ENCODE measurements around the gene LRRC74A.
A peak's percentile ranks its signal among the peaks of the same experiment; 100 is the strongest.
"Not testable (repeated sequence)": the region's sequence is repeated elsewhere in the genome, so short reads cannot be mapped to it uniquely, and the experiment has no call there.

LRRC74A gene

DNA sequence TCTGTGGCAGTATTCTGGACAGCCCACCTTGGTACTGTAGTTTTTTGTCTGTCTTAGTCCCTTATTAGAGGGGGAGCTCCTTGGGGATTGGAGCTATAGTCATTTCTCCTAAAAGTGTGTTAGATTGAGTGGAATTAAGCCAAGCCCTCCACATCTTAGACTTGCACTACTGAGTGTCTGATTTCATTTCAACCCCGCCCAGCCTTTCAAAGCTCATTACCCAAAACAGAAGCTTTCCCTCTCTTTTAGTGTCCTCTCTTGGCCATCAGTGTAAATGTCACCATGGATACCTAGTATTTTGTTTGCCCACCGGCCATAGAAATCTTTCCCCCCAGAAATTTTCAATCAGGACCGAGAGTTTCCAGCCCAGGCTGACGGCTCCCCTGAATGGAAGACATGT is 74.5 kb downstream of the LRRC74A start:
- no peak for DNase-seq

DNA sequence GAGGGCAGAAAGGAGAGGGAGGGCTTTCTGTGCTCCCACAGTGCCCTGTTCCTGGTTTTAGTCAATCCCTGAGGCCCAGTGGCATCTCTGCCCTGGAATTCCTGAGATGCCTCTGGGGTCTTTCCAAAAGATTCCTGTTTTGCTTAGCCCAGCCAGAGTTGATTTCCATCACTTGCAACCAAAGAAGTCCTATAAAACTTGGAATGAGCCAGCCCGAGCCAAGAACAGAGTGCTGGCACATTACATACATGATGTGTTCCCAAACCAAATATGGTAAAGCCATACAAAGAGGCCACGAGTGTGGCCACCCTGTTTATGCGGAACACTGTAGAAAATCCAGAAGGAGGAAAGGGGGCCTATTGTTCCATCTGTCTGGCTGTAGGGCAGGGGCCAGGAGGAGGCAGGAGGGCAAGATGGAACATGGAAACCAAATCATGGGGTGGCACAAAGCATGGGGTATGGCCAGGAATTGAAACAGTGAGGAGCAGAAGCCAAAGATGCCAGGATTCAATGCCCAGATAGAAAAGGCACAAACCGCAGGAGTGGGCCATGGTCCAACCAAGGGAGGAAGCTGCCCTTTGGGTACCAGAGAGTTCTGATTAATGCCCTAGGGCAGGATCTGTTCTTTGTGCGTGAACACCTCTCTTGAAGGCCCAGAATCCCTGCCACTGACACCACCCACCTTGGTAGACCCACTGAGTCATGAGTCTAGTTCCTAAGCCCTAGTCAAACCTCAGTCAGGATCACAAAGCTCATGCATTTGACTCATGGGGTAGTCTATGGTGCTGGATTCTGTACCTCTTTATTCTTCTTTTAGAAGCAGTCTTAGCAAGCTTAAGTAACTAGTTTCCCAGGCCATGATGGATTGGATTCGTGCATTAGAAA is 75.2 kb downstream of the LRRC74A start:
- DNase-seq = no peak

DNA sequence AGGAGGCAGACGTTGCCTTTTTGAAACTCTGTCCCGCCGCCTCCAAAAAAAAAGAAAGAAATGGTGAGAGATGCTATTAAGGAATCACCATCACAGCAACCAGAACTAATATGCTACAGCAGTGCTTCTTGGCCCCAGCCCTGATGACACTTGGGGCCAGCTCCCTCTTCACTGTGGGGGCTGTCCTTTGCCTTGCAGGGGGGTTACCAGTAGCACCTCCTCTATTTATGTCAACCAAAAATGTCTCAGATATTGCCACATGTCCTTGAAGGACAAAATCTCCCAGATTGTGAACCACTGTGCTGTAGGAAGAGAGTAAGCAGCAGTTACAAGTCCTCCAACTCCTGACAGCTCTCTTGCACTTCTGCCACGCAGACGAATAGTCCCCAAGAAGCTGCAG is 76.4 kb downstream of the LRRC74A start:
- DNase-seq = no peak

- no peak for DNase-seq
These were observed 78.0 kb downstream of the LRRC74A start for GRCh38 chr14:76904100-76904739.

DNA sequence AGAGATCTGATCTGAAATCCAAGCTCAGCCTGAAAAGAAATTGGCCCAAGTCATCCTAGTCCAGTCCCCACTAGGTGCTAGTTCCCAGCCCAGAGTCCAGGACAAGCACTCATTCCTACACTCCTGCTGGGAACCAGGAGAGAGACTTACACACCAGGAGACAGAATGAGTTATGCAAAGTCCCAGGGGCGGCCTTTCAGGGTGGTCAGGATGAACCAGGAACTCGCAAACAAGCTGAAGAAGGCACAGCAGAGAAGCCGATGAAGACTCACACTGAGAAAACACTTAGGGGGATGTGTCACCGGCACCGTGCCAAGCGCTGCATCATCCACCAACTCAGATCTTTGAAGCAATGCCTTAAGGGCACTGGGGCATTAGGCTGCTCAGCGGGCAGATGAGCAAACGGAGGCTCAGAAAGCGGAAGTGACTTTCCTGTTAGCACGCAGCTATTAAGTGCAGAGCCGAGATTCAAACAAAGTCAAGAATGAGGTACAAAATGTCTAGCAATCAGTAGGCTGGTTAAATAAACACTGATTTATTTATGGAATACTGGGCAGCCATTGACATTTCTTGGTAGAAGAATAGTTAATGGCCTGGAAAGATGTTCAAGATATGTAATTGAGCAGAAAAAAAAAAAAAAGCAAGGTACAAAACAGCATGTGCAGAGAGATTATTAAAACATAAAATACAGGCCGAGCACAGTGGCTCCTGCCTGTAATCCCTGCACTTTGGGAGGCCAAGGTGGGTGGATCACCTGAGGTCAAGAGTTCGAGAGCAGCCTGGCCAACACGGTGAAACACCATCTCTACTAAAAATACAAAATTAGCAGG is 78.7 kb downstream of the LRRC74A start:
- peak; percentile 85 for DNase-seq

- no peak for DNase-seq
These were observed 82.6 kb downstream of the LRRC74A start for GRCh38 chr14:76908834-76909233.

DNA sequence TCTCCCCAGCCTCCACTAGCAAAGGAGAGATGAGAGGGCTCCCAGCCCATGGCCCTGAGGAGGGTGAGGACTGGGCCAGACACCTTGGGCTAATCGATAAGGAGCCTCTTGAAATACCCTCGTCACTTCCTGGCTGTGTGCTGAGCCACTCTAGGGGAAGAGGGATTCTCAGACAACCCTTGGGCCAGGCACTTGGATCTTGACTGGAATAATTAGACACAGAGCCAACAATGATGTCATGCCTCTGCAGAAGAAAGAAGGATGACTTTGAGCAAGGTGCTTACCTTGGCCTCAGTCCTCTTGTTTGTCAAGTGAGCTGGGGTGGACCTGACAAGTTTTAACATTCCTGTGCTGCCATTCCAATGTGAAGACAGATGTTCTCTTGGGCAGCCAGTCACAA is 83.1 kb downstream of the LRRC74A start:
- no peak for DNase-seq

- no peak for DNase-seq
These were observed 84.2 kb downstream of the LRRC74A start for GRCh38 chr14:76910371-76910890.

DNA sequence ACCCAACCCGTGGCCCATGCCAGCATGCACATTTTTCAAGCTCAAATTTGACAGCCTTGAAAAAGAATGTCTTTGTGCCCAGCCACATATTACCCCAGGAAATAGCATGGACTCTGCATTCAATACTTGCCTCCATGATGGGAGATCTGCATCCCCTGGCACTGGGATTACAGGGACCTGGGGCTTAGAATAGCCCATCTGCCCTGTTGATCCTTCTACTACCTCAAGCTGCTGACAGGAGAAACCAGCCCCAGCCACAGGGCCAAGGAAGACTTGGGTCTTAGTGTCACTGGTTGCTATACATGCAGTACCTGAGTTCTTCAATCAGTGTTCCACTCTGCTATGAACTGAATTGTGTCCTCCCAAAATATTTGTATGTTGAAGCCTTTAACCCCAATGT is 85.3 kb downstream of the LRRC74A start:
- DNase-seq = no peak

GRCh38 chr14:76914533-76915081 is 88.4 kb downstream of the LRRC74A start:
- not testable (repeated sequence) for DNase-seq

GRCh38 chr14:76916040-76916715 is 90.0 kb downstream of the LRRC74A start:
- no peak for DNase-seq

- no peak for DNase-seq
These were observed 91.0 kb downstream of the LRRC74A start for GRCh38 chr14:76917158-76917596.

- no peak for DNase-seq
These were observed 91.6 kb downstream of the LRRC74A start for GRCh38 chr14:76917745-76918255.

- DNase-seq = no peak
These were observed 92.1 kb downstream of the LRRC74A start for GRCh38 chr14:76918256-76918781.

- no peak for DNase-seq
These were observed 92.7 kb downstream of the LRRC74A start for GRCh38 chr14:76918782-76919394.
